Endodermal cell (in vitro differentiated cells): Measurements from ENCODE around the gene FUT4. TPM values are rescaled to one million over a fixed set of nuclear protein-coding genes. Genes with fewer than 3 reads are reported as not detected.

Experiments used
- DNase-seq: peaks from one replicate; pipeline ENCODE4 v3.0.0-alpha.2; 2017
- H3K27ac ChIP-seq: 2 replicates; pipeline ENCODE4 v1.5.1; 2013; ENCODE audit warnings: mild to moderate bottlenecking, low read depth, low read length, moderate library complexity
- H3K27me3 ChIP-seq: 2 replicates; pipeline ENCODE4 v1.6.1; 2013; ENCODE audit warnings: mild to moderate bottlenecking, low read length, moderate library complexity; ENCODE audit not compliant: insufficient read depth, control insufficient read depth, poor library complexity, severe bottlenecking
- H3K36me3 ChIP-seq: 2 replicates; pipeline ENCODE4 v1.7.0; 2013; ENCODE audit warnings: mild to moderate bottlenecking, low read length, moderate library complexity; ENCODE audit not compliant: control insufficient read depth, insufficient read depth
- H3K4me1 ChIP-seq: one replicate; pipeline ENCODE4 v1.7.0; 2013; ENCODE audit warnings: low read length; ENCODE audit not compliant: control insufficient read depth, insufficient read depth
- H3K4me3 ChIP-seq: 2 replicates; pipeline ENCODE4 v1.5.1; 2013; ENCODE audit warnings: mild to moderate bottlenecking, low read length, moderate library complexity
- H3K9ac ChIP-seq: 2 replicates; pipeline ENCODE4 v1.6.1; 2013; ENCODE audit warnings: mild to moderate bottlenecking, low read length, moderate library complexity; ENCODE audit not compliant: poor library complexity, severe bottlenecking; ENCODE audit errors: extremely low read depth
- H3K9me3 ChIP-seq: 2 replicates; pipeline ENCODE4 v1.6.1; 2013; ENCODE audit warnings: mild to moderate bottlenecking, low read length, moderate library complexity; ENCODE audit not compliant: control insufficient read depth
- H3K27ac Mint-ChIP-seq: 2 replicates; pipeline ENCODE4 v1.8.0; 2020; ENCODE audit warnings: mixed read lengths
- H3K27me3 Mint-ChIP-seq: 2 replicates; pipeline ENCODE4 v1.8.0; 2021; ENCODE audit warnings: mild to moderate bottlenecking, mixed read lengths; ENCODE audit not compliant: insufficient read depth
- H3K36me3 Mint-ChIP-seq: 2 replicates; pipeline ENCODE4 v1.8.0; 2020; ENCODE audit warnings: low read depth, mixed read lengths
- H3K4me1 Mint-ChIP-seq: 2 replicates; pipeline ENCODE4 v1.8.0; 2020; ENCODE audit warnings: mixed read lengths
- H3K4me3 Mint-ChIP-seq: 2 replicates; pipeline ENCODE4 v1.8.0; 2020; ENCODE audit warnings: mild to moderate bottlenecking, moderate library complexity, mixed read lengths
- H3K9me3 Mint-ChIP-seq: 2 replicates; pipeline ENCODE4 v1.8.0; 2020; ENCODE audit warnings: mild to moderate bottlenecking, mixed read lengths
- CTCF ChIP-seq: fragments of 200-600 bp; sonication (generic); conservative IDR thresholded peaks from 2 replicates; pipeline ENCODE4 v1.5.0; 2021; ENCODE audit warnings: antibody characterized with exemption, mild to moderate bottlenecking
- WGBS, 2 experiments: methylation state at CpG; one replicate each; pipeline versions ENCODE4 v1.1.5 to v1.1.7; 2013; ENCODE audit warnings: missing lambda C conversion rate in 2 of 2, mixed read lengths in 1 of 2; ENCODE audit not compliant: insufficient coverage in 1 of 2, insufficient read length in 1 of 2; 5-methylcytosine and 5-hydroxymethylcytosine counted together
- total RNA-seq, 2 donors: library from RNA; stranded (reverse); fragmentation: NEBNext Ultra II Directional in 1 of 2; extraction: Animal tissue kit (Norgen Biotek cat#: 25700) in 1 of 2; gene quantifications; 2 replicates in 1 of 2; 3 replicates in 1 of 2; pipeline ENCODE4 v1.2.1, GENCODE V29; 2021

FUT4 gene
- total RNA-seq, 2 donors from 2014 or later: 2.8 to 5.4 TPM

- H3K27me3 Mint-ChIP-seq: peaks cover 8% of the 10 kb centered on the region
- WGBS, 2 experiments: 79 to 90% methylated on average over 4 to 7 of the region's 8 CpGs
- Histone ChIP-seq H3K27ac (no peak overlapping the region), H3K36me3 (no peaks in the 10 kb centered on the region), H3K9ac (no peak overlapping the region), H3K4me1 (peaks cover 4% of the 10 kb centered on the region), H3K27me3 (no peaks in the 10 kb centered on the region), H3K9me3 (no peaks in the 10 kb centered on the region), H3K4me3 (no peak overlapping the region)
- H3K36me3 Mint-ChIP-seq: no peaks in the 10 kb centered on the region
- no peak overlapping the region for H3K27ac Mint-ChIP-seq
- no peak for TF ChIP-seq CTCF
- H3K4me3 Mint-ChIP-seq: no peak overlapping the region
- peaks cover 10% of the 10 kb centered on the region for H3K4me1 Mint-ChIP-seq
- H3K9me3 Mint-ChIP-seq: no peaks in the 10 kb centered on the region
- no peak for DNase-seq
Observed at GRCh38 chr11:94563848-94564467, 20.2 kb downstream of the FUT4 start.

- no peaks in the 10 kb centered on the region for H3K27me3 Mint-ChIP-seq
- Histone ChIP-seq H3K9me3 (no peaks in the 10 kb centered on the region), H3K9ac (no peak within 1 kb of the TSS), H3K4me1 (peaks cover 4% of the 10 kb centered on the region), H3K27me3 (no peaks in the 10 kb centered on the region), H3K27ac (no peak within 1 kb of the TSS), H3K4me3 (no peak within 1 kb of the TSS), H3K36me3 (no peaks in the 10 kb centered on the region)
- no peaks in the 10 kb centered on the region for H3K36me3 Mint-ChIP-seq
- 96 to 98% methylated on average over 25 of the region's 25 CpGs for WGBS, 2 experiments
- no peak for DNase-seq
- H3K27ac Mint-ChIP-seq: no peak within 1 kb of the TSS
- no peak within 1 kb of the TSS for H3K4me3 Mint-ChIP-seq
- no peaks in the 10 kb centered on the region for H3K9me3 Mint-ChIP-seq
- peaks cover 8% of the 10 kb centered on the region for H3K4me1 Mint-ChIP-seq
- TF ChIP-seq CTCF: no peak
Observed at GRCh38 chr11:94567181-94567670, 23.5 kb downstream of the FUT4 start, which contains the start of gene PIWIL4. TSS of gene PIWIL4 (plus strand) at chr11:94567368. CDS start at chr11:94567519, 151 bp downstream.

GRCh38 chr11:94568200-94568599 is 24.5 kb downstream of the FUT4 start:
- H3K4me3 ChIP-seq: no peak overlapping the region
- H3K27me3 ChIP-seq: no peaks in the 10 kb centered on the region
- 93 to 94% methylated on average over 5 of the region's 5 CpGs for WGBS, 2 experiments
- H3K27ac ChIP-seq: no peak overlapping the region
- Mint-ChIP-seq H3K27ac (no peak overlapping the region), H3K9me3 (peaks cover 6% of the 10 kb centered on the region), H3K4me3 (no peak overlapping the region), H3K36me3 (no peaks in the 10 kb centered on the region), H3K4me1 (peaks cover 6% of the 10 kb centered on the region), H3K27me3 (peaks cover 6% of the 10 kb centered on the region)
- H3K36me3 ChIP-seq: no peaks in the 10 kb centered on the region
- H3K9ac ChIP-seq: no peak overlapping the region
- DNase-seq: no peak
- TF ChIP-seq CTCF: no peak
- no peaks in the 10 kb centered on the region for H3K9me3 ChIP-seq
- H3K4me1 ChIP-seq: no peaks in the 10 kb centered on the region
